SK-N-SH treated with all-trans-retinoic acid at 6 μM for 48 hours (cell line): ENCODE measurements around the gene NREP.

Experiments used
- ATAC-seq: fragments of 200-7000 bp; cut with Tn5 transposase; 3 replicates; pipeline ENCODE4 v1.9.1; 2020; ENCODE audit warnings: mild to moderate bottlenecking, moderate library complexity
- ARNTL ChIP-seq: fragments of 450-650 bp; formaldehyde crosslinking; IDR thresholded peaks from 2 replicates; pipeline ENCODE4 v1.5.0; 2020; ENCODE audit warnings: low read depth, mild to moderate bottlenecking, moderate library complexity, borderline replicate concordance
- BACH2 ChIP-seq: fragments of 250-450 bp; sonication (Bioruptor Pico); IDR thresholded peaks from 2 replicates; pipeline ENCODE4 v1.9.0; 2021; ENCODE audit warnings: mild to moderate bottlenecking, borderline replicate concordance
- CSDC2 ChIP-seq: fragments of 250-450 bp; sonication (Bioruptor Pico); IDR thresholded peaks from 2 replicates; pipeline ENCODE4 v1.5.0; 2020; ENCODE audit warnings: mild to moderate bottlenecking, moderate library complexity
- CSRNP3 ChIP-seq: fragments of 250-450 bp; sonication (Bioruptor Pico); IDR thresholded peaks from 2 replicates; pipeline ENCODE4 v1.5.1; 2021; ENCODE audit warnings: mild to moderate bottlenecking, moderate library complexity
- GLIS3 ChIP-seq: fragments of 250-450 bp; sonication (Bioruptor Pico); IDR thresholded peaks from 2 replicates; pipeline ENCODE4 v1.5.0; 2020; ENCODE audit warnings: mild to moderate bottlenecking, moderate library complexity
- ISL1 ChIP-seq: fragments of 250-450 bp; sonication (Bioruptor Pico); IDR thresholded peaks from 2 replicates; pipeline ENCODE4 v2.1.2; 2022; ENCODE audit warnings: mild to moderate bottlenecking, moderate library complexity
- OSR1 ChIP-seq: fragments of 250-450 bp; sonication (Bioruptor Pico); IDR thresholded peaks from 2 replicates; pipeline ENCODE4 v1.8.0; 2022; ENCODE audit warnings: moderate library complexity, mild to moderate bottlenecking, inconsistent platforms
- PPARA ChIP-seq: fragments of 250-450 bp; sonication (Bioruptor Pico); IDR thresholded peaks from 2 replicates; pipeline ENCODE4 v1.5.0; 2020; ENCODE audit warnings: mild to moderate bottlenecking, borderline replicate concordance
- RARB ChIP-seq: fragments of 250-450 bp; sonication (Bioruptor Pico); IDR thresholded peaks from 2 replicates; pipeline ENCODE4 v1.8.0; 2021; ENCODE audit warnings: mild to moderate bottlenecking, moderate library complexity
- SNAI2 ChIP-seq: fragments of 250-450 bp; sonication (Bioruptor Pico); IDR thresholded peaks from 2 replicates; pipeline ENCODE4 v1.5.0; 2020; ENCODE audit warnings: mild to moderate bottlenecking, moderate library complexity
- TOX ChIP-seq: fragments of 250-450 bp; sonication (Bioruptor Pico); IDR thresholded peaks from 2 replicates; pipeline ENCODE4 v1.8.0; 2021; ENCODE audit warnings: mild to moderate bottlenecking, moderate library complexity, borderline replicate concordance
- TSHZ2 ChIP-seq: fragments of 250-450 bp; sonication (Bioruptor Pico); IDR thresholded peaks from 2 replicates; pipeline ENCODE4 v1.5.0; 2020; ENCODE audit warnings: mild to moderate bottlenecking, moderate library complexity
- ZC3H10 ChIP-seq: fragments of 250-450 bp; sonication (Bioruptor Pico); IDR thresholded peaks from 2 replicates; pipeline ENCODE4 v1.5.1; 2021; ENCODE audit warnings: mild to moderate bottlenecking, moderate library complexity
- ZFP3 ChIP-seq: fragments of 250-450 bp; sonication (Bioruptor Pico); IDR thresholded peaks from 2 replicates; pipeline ENCODE4 v1.5.0; 2020; ENCODE audit warnings: mild to moderate bottlenecking, moderate library complexity
- ZFP30 ChIP-seq: fragments of 450-650 bp; formaldehyde crosslinking; IDR thresholded peaks from 2 replicates; pipeline ENCODE4 v1.5.0; 2022; ENCODE audit warnings: mild to moderate bottlenecking, moderate library complexity
- ZNF565 ChIP-seq: fragments of 450-650 bp; formaldehyde crosslinking; conservative IDR thresholded peaks from 2 replicates; pipeline ENCODE4 v1.5.0; 2020; ENCODE audit warnings: low read depth, mild to moderate bottlenecking, moderate library complexity
- ZNF8 ChIP-seq: fragments of 450-650 bp; formaldehyde crosslinking; IDR thresholded peaks from 2 replicates; pipeline ENCODE4 v1.5.0; 2020; ENCODE audit warnings: mild to moderate bottlenecking, moderate library complexity
- TF ChIP-seq, protein P1 (sequence below): fragments of 250-450 bp; sonication (Bioruptor Pico); IDR thresholded peaks from 2 replicates; pipeline ENCODE4 v1.8.0; 2021; ENCODE audit warnings: low read depth, mild to moderate bottlenecking, moderate library complexity, borderline replicate concordance

NREP gene

GRCh38 chr5:111756581-111757354 lies at the start of gene NREP:
NREP (minus strand) TSS chr5:111757194; CDS start chr5:111755772, 1,422 bp downstream.
- ATAC-seq = peak; percentile 68
- TF ChIP-seq TSHZ2 (CRISPR knock-in tag) (no peak), CSRNP3 (CRISPR knock-in tag) (no peak)

DNA sequence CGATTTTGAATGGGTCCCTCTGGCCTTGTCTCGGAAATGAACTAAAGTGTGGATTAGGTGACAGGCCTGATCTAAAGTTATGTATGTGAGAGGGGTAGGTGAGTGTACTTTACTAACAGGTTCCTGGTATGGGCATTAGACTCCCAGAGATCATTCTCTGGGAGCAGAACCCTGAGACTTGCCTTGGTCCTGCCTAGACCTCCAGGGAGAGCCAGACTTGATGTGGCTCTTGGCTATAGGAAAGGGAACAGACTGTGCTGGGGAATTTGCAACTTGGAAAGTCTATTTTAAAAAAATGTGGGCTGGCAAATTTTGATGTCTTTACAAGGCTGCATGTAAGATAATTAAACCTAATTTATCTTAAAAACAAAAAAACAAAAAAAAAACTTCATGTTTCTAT lies 49.8 kb upstream of the NREP start:
- no peak for TF ChIP-seq BACH2 (CRISPR knock-in tag)
- no peak for TF ChIP-seq GLIS3 (CRISPR knock-in tag)
- no peak for TF ChIP-seq TSHZ2 (CRISPR knock-in tag)
- TF ChIP-seq RARB (CRISPR knock-in tag) = no peak
- TF ChIP-seq CSDC2 (CRISPR knock-in tag) = no peak
- TF ChIP-seq ARNTL (CRISPR knock-in tag) = no peak
- no peak for TF ChIP-seq TOX (CRISPR knock-in tag)
- ATAC-seq = no peak

- ATAC-seq = no peak
- TF ChIP-seq, protein P1, sequence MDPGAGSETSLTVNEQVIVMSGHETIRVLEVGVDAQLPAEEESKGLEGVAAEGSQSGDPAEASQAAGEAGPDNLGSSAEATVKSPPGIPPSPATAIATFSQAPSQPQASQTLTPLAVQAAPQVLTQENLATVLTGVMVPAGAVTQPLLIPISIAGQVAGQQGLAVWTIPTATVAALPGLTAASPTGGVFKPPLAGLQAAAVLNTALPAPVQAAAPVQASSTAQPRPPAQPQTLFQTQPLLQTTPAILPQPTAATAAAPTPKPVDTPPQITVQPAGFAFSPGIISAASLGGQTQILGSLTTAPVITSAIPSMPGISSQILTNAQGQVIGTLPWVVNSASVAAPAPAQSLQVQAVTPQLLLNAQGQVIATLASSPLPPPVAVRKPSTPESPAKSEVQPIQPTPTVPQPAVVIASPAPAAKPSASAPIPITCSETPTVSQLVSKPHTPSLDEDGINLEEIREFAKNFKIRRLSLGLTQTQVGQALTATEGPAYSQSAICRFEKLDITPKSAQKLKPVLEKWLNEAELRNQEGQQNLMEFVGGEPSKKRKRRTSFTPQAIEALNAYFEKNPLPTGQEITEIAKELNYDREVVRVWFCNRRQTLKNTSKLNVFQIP (CRISPR knock-in tag) = no peak
- TF ChIP-seq BACH2 (CRISPR knock-in tag) = no peak
Observed at GRCh38 chr5:111806156-111806555, 49.2 kb upstream of the NREP start.

GRCh38 chr5:111805071-111805470 lies 48.1 kb upstream of the NREP start:
- ATAC-seq = no peak
- TF ChIP-seq TOX (CRISPR knock-in tag) (no peak), ZC3H10 (no peak), PPARA (CRISPR knock-in tag) (no peak), ZNF565 (CRISPR knock-in tag) (no peak), ZNF8 (CRISPR knock-in tag) (no peak), BACH2 (CRISPR knock-in tag) (no peak), TSHZ2 (CRISPR knock-in tag) (no peak), ZFP30 (CRISPR knock-in tag) (no peak), ISL1 (CRISPR knock-in tag) (no peak), CSDC2 (CRISPR knock-in tag) (no peak), ARNTL (CRISPR knock-in tag) (no peak), SNAI2 (no peak), OSR1 (CRISPR knock-in tag) (no peak), ZFP3 (no peak), GLIS3 (CRISPR knock-in tag) (no peak), RARB (CRISPR knock-in tag) (no peak)
- TF ChIP-seq, protein P1 (CRISPR knock-in tag) = no peak
